ENCODE measurements around the gene NCKAP5. TPM values are rescaled to one million over a fixed set of nuclear protein-coding genes. Genes with fewer than 3 reads are reported as not detected.

The NCKAP5 gene
- total RNA-seq, 1 donor from 2014 or later, result 7.9 TPM

DNA sequence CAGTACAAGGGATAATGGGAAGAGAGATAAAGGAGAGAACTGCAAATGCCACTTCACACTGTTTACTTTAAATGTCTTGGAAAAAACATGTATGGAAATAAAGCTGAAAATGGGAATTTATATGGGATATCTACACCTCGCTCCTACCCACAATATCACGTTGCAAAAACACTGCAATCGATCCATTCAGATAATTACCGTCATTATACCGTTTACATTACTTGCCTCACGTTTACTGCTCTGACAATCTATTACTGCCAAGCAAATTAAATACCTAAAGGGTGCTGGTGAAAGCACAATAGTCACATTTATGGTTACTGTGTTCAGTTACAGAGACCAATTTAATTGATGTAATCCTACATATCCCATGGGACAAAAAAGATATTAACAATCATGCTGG is 683.6 kb downstream of the NCKAP5 start:
- DNase-seq, result no peak
- intact Hi-C loops (cut with DNase I), result no loop called here
- no peak for ATAC-seq (ENCODE audit: poor library complexity)

DNA sequence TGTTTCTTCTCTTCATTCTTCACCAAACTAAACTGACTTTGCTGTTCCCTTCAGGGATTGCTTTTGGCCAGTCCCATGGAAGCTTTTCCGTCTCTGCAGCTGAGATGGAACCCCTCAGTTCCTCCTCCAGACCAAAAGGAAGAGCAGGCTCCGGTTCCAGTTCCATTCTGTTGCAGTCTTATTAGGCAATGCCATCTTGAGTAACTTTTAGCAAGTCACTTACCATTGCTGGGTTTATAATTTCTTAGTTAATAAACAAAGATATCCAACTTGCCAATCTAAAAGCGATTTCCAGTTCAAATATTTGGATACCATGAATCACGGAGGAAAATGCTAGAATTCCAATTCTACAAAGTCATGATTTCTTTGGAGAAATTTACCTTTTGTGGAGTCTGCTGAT is 684.0 kb downstream of the NCKAP5 start:
- ATAC-seq (ENCODE audit: poor library complexity) (no peak), DNase-seq (no peak)
- intact Hi-C loops (cut with DNase I), result no loop called here

DNA sequence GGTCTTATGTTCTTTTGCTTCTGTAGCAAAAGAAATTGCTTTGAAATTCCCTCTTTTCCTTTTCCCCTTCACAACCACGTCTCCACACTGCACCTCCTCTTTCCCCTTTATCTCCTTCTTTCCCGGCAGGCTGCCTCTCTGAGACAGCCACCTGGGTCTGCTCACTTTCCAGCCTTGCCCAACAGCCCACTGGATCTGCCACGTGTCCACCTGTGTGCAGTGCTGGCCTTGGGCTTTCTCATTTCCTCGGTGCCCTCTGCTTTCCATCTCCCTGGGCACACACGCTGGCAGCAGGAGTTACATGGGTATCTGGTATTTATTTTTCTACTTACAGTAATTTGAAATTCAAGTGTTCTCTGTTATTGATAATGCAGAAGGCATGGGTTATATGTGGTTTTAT is 684.8 kb downstream of the NCKAP5 start:
- DNase-seq (no peak), ATAC-seq (ENCODE audit: poor library complexity) (no peak)
- intact Hi-C loops (cut with DNase I), result no loop called here

DNA sequence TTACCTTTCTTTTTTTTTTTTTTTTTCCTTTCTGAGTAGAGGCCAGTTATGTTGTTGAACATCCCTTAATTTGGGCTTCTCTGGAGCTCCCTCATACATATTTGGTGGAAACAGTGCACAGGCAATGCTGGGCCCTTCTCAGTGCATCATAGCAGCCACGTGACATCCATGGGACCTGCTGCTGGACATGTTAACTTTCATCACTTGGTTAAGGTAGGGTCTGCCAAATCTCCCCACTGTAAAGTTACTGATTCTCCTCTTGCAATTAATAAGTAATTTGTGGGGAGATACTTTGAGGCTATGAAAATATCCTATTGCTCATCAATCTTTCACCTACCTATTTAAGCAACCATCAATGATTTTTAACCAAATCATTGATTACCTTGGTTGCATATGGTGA is 686.7 kb downstream of the NCKAP5 start:
- intact Hi-C loops (cut with DNase I), result no loop called here
- no peak for DNase-seq
- no peak for ATAC-seq (ENCODE audit: poor library complexity)

DNA sequence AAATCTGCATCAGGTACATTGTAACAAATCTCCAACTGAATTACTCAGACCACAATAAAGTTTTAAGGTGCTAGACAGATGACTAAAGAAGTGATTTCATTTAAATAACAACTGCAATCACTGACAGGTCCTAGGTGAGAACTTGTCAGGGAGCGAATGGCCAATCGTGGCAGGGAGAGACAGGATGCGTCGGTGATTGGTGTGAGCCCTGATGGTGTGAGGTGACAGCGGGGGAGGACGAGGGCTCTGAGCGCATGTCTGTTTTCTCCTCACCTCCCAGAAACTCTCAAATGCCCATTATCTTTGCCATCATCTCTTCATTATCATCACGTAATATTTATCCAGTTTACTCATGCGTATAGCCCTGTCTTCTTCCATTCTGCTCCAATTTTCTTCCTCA is 690.3 kb downstream of the NCKAP5 start:
- no peak for DNase-seq
- intact Hi-C loops (cut with DNase I), result no loop called here
- no peak for ATAC-seq (ENCODE audit: poor library complexity)

DNA sequence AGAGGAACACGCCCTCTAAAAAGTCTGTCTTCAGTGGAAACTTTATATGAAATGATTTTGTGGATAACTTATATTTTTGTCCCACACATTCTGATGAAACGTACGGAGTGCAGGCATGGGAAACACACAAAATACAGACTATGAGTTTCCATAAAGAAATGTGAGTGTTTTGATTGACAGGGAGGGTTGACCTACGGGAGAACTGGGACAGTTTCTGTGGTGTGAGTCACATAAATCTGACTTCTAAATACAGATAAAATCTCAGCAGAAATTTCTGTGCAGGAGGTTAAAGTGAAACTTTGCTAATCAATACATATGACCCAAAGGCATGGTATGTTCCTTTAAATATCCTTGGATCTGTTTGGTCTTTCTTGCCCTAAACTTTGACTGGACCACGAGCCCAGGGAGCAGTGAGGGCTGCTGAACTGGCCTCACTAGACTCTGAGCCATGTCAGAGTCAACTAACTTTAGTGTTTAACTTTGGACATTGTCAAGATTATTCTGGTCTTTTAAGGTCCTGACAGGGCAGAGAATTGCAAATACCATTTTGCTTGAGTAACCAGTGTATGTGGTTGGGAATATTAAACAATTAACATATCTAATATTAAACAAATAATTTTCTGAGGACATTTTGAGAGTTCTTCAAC is 691.4 kb downstream of the NCKAP5 start:
- no peak for DNase-seq
- intact Hi-C loops (cut with DNase I), result no loop called here
- no peak for ATAC-seq (ENCODE audit: poor library complexity)

DNA sequence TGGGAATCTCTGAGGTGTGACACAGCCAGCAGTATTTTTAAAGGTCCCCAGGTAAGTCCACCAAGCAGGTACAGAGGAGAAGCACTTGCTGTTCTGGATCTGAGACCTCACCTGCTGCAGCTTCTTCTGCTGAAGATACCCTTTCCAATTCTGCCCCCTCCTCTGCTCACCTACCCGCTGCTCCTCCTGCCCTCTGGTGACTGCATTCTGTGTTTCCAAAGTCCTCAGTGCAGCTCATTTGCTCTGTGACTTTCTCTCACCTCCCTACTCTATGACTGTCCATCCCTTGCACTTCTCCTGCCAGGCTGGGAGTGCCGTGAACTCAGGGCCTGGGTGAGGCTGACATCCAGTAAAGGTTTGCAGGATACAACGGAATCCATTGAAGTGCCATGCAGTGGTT is 693.1 kb downstream of the NCKAP5 start:
- DNase-seq (no peak), ATAC-seq (ENCODE audit: poor library complexity) (no peak)
- intact Hi-C loops (cut with DNase I), result no loop called here

DNA sequence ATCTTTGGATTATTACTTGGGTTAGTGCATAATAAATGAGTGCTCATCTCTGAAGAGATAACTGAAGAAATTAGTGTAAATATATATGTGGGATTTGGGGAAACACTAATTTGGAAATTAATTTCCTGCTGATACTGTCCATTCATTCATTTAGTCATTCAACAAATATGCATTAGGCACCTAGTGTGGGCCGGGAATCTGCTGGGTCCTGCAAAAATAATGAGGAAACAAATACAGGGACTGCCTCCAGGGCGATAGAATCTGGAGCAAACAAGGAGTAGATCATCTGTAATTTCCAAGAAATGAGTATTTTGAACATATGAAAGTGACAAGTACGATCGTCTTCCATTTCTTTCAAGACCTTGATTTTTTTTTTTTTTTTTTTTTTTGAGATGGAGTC is 694.5 kb downstream of the NCKAP5 start:
- DNase-seq (no peak), ATAC-seq (ENCODE audit: poor library complexity) (no peak)
- intact Hi-C loops (cut with DNase I), result no loop called here

DNA sequence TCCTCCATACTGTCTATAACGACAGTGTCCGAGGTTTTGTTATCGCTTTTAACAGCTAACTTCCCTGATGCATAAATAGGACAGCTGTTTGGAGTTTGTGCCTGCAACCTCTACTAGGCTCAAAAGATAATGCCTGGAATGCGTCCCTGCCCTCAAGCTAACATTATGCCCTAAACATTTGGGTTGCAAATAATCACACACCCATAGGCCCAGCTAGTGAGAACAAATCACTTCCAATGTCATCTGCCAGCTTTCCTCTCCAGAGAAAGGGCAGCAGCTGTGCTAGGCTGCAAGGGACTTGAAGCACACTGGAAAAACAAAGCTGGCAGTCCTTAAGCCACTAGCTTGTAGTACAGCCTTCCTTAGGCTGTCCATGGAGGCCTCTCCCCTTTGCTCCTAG is 696.4 kb downstream of the NCKAP5 start:
- DNase-seq (no peak), ATAC-seq (ENCODE audit: poor library complexity) (peak; percentile 12)
- intact Hi-C loops (cut with DNase I), result no loop called here

DNA sequence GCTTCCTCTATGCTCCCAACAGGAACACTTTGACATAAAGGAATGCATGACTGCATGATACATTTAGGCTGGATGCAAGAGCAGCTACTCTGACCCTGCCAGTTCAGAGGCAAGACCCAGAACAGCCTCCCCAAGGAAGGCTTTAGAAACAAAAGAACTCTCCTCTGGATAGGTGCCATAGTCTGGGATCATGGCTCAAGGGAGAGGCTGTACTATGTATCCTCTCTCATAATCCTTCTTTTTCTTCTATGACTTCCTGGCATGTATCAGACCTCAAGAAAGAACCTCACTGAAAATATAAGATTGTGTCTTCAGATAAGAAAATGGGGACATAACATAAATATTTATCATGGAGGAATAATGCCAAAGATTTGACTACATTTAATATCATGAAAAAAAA is 704.3 kb downstream of the NCKAP5 start:
- intact Hi-C loops (cut with DNase I), result no loop called here
- DNase-seq (no peak), ATAC-seq (ENCODE audit: poor library complexity) (no peak)

DNA sequence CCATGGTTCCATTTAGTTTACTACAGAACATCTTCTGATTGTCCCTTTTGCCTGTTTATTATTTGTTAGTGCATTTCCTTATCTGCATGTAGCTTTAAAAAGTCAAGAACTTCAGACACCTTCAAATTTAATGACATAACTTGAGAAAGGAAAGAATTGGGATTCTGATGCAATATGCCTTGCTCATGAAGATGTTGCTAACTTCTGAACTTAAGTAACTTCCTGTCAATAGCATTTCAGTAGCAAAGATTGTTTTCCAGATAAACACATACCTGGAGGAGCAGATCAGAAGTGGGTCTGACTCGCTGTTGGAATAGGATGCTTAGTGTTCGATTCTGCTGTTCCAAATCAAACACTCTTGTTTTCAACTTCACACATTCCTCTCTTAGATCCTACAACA is 708.0 kb downstream of the NCKAP5 start:
- ATAC-seq (ENCODE audit: poor library complexity), result no peak
- intact Hi-C loops (cut with DNase I), result no loop called here

DNA sequence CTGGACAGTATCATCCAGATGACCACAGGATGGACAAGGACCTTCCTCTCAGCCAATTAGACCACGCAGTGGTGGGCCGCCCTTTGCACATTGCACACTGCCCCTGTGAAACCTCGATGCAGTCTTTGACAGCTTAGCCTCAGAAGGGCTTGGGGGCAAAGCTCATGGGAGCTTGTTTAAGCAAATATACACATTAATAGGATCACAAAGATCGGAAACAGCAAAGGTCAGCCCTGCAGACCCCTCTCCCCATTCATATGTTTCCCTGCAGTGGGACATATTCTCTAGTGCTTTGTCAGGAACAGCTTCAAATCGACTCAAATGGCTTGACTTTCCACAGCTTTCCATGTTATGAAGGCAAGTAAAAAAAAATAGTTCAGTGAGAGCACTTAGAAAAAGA is 708.7 kb downstream of the NCKAP5 start:
- intact Hi-C loops (cut with DNase I), result no loop called here
- DNase-seq, result no peak
- ATAC-seq (ENCODE audit: poor library complexity), result no peak

More for the DNA sequence above, 708.0 kb downstream of the NCKAP5 start:
- no peak for DNase-seq

DNA sequence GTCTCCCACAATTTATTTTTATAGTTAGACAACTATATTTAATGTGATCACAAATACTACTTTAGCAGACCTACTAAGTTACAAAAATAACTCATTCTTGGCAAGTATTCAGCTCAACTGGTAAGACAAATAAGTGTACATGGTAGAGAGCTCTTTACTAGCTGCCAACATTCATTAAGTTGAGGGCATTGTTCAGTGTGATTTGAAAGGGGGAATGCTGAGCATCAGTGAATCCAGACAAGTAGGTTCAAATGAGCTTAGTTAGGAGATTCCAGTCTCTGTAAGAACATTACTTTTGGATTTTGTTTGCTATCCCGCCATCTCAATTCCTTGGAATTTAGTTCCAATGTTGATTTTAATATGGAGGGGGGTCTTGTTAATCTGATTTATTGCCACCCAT is 710.9 kb downstream of the NCKAP5 start:
- DNase-seq (no peak), ATAC-seq (ENCODE audit: poor library complexity) (no peak)
- intact Hi-C loops (cut with DNase I), result no loop called here

DNA sequence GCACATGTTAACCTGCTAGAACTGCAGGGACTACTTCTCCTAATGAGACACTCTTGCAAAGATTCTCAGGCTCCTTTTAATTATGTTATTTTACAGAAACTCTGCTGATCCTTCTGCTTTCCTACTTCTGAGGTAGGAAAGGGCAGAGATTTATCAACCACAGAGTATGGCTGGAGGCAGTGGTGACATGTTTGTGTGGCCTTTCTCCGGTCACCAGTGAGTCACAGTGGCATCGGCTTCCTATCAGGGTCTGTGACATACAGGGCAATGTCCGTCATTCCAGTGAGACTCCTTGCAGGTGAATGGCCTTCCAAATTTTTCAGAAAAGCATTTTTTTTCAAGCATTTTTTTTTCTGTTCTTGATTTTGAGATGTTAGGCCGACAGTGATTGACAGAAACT is 717.6 kb downstream of the NCKAP5 start:
- no peak for DNase-seq
- no peak for ATAC-seq (ENCODE audit: poor library complexity)
- intact Hi-C loops (cut with DNase I), result no loop called here

DNA sequence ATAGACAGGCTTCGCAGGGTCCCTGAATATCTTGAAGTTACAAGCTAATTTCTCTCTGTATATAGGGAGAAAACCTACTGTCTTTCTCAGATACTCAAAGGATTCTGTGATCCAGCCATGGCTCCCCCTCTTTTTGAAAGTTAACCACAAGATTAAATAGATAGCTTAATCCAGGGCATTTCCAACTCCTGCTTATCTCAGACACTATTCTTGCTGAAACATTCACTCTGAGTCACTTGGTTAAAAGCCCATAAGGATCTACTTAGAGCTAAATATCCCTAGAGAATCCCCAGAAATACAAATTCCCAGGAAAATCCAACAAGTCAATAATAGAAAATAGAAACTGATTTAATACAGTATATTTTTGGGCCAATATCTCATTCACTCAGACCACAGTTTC is 719.1 kb downstream of the NCKAP5 start:
- intact Hi-C loops (cut with DNase I), result no loop called here
- DNase-seq (no peak), ATAC-seq (ENCODE audit: poor library complexity) (no peak)

DNA sequence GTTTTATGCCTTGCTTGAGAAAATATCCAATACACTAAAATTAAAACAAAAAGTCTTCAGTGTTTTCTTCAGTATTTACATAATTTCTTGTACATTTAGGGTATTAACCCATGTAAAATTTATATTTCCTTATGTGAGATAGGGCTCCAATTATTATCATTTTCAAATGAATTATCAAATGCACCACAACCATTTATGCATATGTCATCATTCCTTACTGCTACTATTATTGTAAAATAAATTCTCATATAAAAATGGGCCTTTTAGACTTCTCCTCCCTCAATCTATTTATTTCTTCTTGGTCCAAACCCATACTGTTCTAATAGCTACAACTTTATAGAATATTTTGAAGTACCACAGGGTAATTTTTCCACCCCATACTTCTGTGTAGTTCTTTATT is 722.9 kb downstream of the NCKAP5 start:
- intact Hi-C loops (cut with DNase I), result no loop called here
- ATAC-seq (ENCODE audit: poor library complexity) (no peak), DNase-seq (no peak)

DNA sequence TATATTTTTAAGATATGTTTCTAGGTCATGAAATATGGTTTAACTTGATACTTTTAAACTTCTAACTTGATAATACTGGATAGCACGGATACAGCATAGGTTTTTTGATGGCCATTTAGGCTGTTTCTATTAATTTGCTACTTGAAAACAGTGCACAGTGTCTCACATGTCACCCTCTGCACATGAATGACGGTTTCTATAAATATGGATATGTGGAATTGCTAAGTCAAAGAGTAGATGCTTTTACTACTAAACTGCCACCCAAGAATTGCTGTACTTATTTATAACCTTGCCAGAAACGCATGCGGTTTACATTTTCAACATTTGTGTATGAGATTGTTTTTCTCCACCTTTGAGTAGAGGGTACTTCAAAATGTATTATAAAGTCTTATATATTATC is 723.7 kb downstream of the NCKAP5 start:
- DNase-seq, result no peak
- no peak for ATAC-seq (ENCODE audit: poor library complexity)
- intact Hi-C loops (cut with DNase I), result no loop called here

DNA sequence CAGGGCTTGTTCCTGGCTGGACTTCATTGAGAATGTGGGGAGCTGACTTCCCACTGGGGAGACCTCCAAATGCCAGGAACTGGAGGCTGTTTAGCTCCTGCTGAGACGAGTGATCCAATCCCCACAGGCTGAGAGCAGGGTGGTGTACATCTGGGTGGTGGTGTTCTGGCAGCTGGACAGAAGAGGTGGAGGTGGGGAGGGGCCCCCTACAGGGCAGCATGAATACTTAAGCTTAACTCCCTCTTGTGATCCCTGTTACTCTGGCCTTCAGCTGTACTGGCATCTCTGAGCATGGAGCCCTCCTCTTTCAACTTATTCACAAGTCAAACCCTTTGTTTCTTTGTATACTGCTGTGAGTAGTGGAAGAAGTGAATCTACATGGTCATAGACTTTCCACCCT is 730.5 kb downstream of the NCKAP5 start:
- no peak for DNase-seq
- intact Hi-C loops (cut with DNase I), result no loop called here
- no peak for ATAC-seq (ENCODE audit: poor library complexity)

DNA sequence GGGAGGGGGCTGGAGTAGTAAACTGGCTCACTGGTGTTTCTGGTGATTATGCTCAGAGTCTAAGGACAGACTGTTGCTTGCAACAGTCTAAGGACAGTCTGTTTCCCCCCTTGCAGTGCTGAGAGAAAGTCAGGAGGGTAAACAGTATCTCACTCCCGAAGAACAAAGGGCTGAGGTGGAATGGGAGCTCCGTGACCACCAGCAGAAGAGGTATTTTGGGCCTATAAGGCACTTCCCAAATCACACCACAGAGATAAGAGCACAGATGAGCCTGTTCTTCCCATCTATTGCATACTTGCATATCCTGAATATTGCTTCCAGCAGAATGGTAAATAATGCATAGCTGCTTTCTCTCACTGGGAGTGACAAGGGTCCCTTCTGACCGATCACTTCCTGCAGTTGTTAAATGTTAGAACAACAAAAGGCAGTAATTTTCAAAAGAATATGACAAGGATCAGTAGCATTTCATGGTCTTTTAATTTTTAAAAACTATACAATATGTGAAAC is 737.9 kb downstream of the NCKAP5 start:
- intact Hi-C loops (cut with DNase I), result no loop called here

DNA sequence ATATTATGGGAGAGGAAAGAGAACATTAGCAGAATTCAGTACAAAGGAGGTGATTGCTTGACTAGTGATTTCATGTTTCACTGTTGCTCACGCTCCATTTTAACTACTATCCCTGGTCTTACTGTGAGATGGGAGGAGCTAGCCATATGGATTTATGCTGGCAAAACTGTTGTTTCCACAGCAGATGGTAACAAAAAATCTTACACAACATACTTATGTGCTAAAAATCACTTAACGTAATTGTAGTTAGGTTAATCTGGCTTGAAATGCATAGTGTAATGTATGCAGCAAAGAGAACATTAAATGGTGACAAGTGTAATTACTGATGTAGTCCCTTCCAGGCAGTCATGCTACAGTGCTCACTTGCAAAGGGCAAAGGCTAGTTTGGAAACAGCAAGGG is 742.7 kb downstream of the NCKAP5 start:
- DNase-seq (no peak), ATAC-seq (ENCODE audit: poor library complexity) (no peak)
- intact Hi-C loops (cut with DNase I), result no loop called here

More for the DNA sequence above, 737.9 kb downstream of the NCKAP5 start:
- DNase-seq, result no peak
- ATAC-seq (ENCODE audit: poor library complexity), result no peak

DNA sequence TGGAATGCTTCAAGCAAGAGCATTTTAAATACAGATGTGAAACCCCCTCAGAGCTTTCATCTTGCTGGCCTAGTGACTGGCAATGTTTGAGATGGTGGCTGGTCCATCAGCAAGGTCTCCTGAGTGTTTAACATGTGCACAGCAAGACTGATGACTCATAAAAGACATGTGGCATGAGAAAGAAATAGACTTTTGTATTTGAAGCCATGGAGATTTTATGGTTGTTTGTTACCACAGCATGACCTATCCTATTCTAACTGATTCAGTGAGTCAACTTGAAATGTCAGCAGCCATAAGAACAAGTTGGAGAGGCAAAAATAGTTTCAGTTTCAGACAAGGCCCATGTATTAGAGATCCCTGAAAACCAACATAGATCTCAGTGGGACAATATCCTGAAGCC is 743.5 kb downstream of the NCKAP5 start:
- ATAC-seq (ENCODE audit: poor library complexity), result no peak

More for the DNA sequence above, 743.5 kb downstream of the NCKAP5 start:
- DNase-seq, result no peak
- intact Hi-C loops (cut with DNase I), result no loop called here

Data from Right ventricle myocardium superior (tissue), 1 donor.